Measurements from ENCODE around the gene CACNA1D.

CACNA1D gene

DNA sequence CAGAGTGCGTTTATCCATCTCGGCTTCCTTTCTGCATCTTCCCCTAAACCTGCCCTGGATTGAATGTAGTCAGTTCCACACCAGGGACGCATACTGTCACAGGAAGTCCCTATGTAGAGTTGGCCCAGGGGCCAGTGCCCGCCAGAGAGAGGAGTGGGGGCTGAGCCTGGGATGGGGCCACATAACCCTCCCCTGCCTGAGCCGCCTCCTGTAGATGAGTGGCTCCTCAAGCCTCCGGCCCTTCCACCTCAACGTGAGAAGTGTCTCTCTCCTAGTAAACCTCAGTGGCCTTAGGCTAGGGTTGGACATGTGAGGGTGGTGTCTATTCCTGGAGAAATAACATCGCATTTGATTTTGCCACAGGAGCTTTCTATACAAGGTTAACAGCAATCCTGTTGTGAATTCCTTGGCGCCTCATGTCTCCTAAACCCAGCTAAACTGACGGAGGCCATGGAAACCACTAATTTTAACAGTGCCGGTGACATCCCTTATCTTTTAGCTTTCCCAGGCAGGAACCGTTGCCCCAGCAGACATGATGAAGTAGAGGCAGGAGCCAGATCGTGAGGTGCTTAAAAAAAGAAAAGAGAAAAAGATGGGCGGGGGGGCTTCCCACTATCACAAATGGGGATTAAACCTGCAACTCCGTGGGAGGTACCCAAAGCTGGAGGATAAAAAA is 180.7 kb downstream of the CACNA1D start:
- Histone ChIP-seq H3K4me3 (ENCODE audit: low read length) (no peak overlapping the region), H3K9ac (ENCODE audit: low read length) (no peak overlapping the region), H3K9me3 (ENCODE audit: control insufficient read depth, low read length) (no peaks in the 10 kb centered on the region), H3K36me3 (ENCODE audit: control insufficient read depth, insufficient read depth, low read length) (no peaks in the 10 kb centered on the region), H3K4me1 (ENCODE audit: control insufficient read depth, insufficient read depth, low read length) (no peaks in the 10 kb centered on the region), H3K27me3 (ENCODE audit: control insufficient read depth, insufficient read depth, low read length) (no peaks in the 10 kb centered on the region)

- Histone ChIP-seq H3K4me1 (ENCODE audit: control insufficient read depth, insufficient read depth, low read length) (no peaks in the 10 kb centered on the region), H3K36me3 (ENCODE audit: control insufficient read depth, insufficient read depth, low read length) (no peaks in the 10 kb centered on the region), H3K4me3 (ENCODE audit: low read length) (no peak overlapping the region), H3K9ac (ENCODE audit: low read length) (no peak overlapping the region), H3K9me3 (ENCODE audit: control insufficient read depth, low read length) (no peaks in the 10 kb centered on the region), H3K27me3 (ENCODE audit: control insufficient read depth, insufficient read depth, low read length) (no peaks in the 10 kb centered on the region)
Measured at GRCh38 chr3:53675942-53676341, 181.5 kb downstream of the CACNA1D start.

DNA sequence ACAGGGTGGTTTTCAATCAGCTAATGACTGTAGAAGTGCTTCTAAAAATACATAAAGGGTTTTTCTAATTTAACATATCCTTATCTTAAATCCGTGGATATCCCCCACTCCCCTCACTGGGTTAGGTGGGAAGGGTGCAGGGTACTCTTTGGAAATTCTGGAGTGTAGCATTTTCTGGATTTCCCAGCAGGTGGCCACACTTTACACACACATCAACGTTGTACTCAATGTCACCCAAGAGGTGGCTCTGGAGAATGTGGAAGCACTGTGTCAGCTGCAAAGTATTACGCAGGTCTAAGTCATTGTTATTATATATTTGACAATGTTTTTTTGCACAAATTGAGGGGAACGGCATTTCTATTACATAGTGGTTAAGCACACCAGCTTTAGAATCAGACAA is 183.0 kb downstream of the CACNA1D start:
- H3K36me3 ChIP-seq (ENCODE audit: control insufficient read depth, insufficient read depth, low read length) = no peaks in the 10 kb centered on the region
- no peaks in the 10 kb centered on the region for H3K4me1 ChIP-seq (ENCODE audit: control insufficient read depth, insufficient read depth, low read length)
- no peak overlapping the region for H3K9ac ChIP-seq (ENCODE audit: low read length)
- no peaks in the 10 kb centered on the region for H3K9me3 ChIP-seq (ENCODE audit: control insufficient read depth, low read length)
- no peak overlapping the region for H3K4me3 ChIP-seq (ENCODE audit: low read length)
- H3K27me3 ChIP-seq (ENCODE audit: control insufficient read depth, insufficient read depth, low read length) = no peaks in the 10 kb centered on the region

DNA sequence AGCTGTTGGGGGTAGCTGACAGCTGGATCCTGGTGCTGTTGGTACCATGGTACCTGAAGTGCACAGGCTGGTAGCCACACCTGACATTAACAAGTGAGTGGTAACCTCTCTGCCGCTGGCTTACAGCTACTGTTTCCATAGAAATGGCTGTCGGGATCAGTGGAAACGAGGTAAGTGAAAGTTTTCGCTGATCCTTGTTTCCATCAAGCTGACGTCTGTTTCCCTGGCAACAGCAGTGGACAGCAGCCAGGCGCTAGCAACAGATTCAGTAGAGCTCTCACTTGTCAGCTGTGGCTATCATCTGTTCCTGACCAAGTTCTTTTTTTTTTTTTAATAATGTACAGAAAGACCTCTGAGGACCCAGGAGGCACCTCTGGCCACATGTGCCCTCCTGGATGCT is 185.6 kb downstream of the CACNA1D start:
- Histone ChIP-seq H3K9me3 (ENCODE audit: control insufficient read depth, low read length) (no peaks in the 10 kb centered on the region), H3K4me1 (ENCODE audit: control insufficient read depth, insufficient read depth, low read length) (no peaks in the 10 kb centered on the region), H3K4me3 (ENCODE audit: low read length) (no peak overlapping the region), H3K36me3 (ENCODE audit: control insufficient read depth, insufficient read depth, low read length) (no peaks in the 10 kb centered on the region), H3K27me3 (ENCODE audit: control insufficient read depth, insufficient read depth, low read length) (no peaks in the 10 kb centered on the region), H3K9ac (ENCODE audit: low read length) (no peak overlapping the region)

DNA sequence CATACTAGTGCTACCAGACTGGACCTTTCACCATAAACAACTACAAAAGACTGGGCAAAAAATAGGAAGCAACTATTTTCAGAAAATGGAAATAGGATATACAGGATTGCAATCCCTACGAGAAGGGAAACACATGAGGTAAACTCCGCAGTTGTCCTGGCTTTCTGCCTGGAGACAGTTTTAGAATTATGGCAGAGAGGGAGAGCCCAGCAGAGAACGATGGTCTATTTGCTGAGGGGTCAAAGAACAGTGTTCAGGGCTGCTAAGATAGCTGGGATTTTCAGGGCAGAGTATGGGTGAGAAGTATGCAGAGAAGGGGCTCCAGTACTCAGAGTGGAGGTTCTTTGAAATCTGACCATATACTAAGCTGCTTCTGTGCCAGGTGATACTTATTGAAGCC is 188.4 kb downstream of the CACNA1D start:
- Histone ChIP-seq H3K36me3 (ENCODE audit: control insufficient read depth, insufficient read depth, low read length) (no peaks in the 10 kb centered on the region), H3K27me3 (ENCODE audit: control insufficient read depth, insufficient read depth, low read length) (no peaks in the 10 kb centered on the region), H3K4me3 (ENCODE audit: low read length) (no peak overlapping the region), H3K4me1 (ENCODE audit: control insufficient read depth, insufficient read depth, low read length) (no peaks in the 10 kb centered on the region), H3K9ac (ENCODE audit: low read length) (no peak overlapping the region), H3K9me3 (ENCODE audit: control insufficient read depth, low read length) (no peaks in the 10 kb centered on the region)

GRCh38 chr3:53688066-53688465 is 193.7 kb downstream of the CACNA1D start:
- H3K36me3 ChIP-seq (ENCODE audit: control insufficient read depth, insufficient read depth, low read length) = no peaks in the 10 kb centered on the region
- no peak overlapping the region for H3K4me3 ChIP-seq (ENCODE audit: low read length)

GRCh38 chr3:53688989-53689388 is 194.6 kb downstream of the CACNA1D start:
- Histone ChIP-seq H3K4me1 (ENCODE audit: control insufficient read depth, insufficient read depth, low read length) (no peaks in the 10 kb centered on the region), H3K4me3 (ENCODE audit: low read length) (no peak overlapping the region), H3K27me3 (ENCODE audit: control insufficient read depth, insufficient read depth, low read length) (no peaks in the 10 kb centered on the region), H3K9ac (ENCODE audit: low read length) (no peak overlapping the region), H3K9me3 (ENCODE audit: control insufficient read depth, low read length) (no peaks in the 10 kb centered on the region), H3K36me3 (ENCODE audit: control insufficient read depth, insufficient read depth, low read length) (no peaks in the 10 kb centered on the region)

More at GRCh38 chr3:53688066-53688465, 193.7 kb downstream of the CACNA1D start:
- Histone ChIP-seq H3K4me1 (ENCODE audit: control insufficient read depth, insufficient read depth, low read length) (no peaks in the 10 kb centered on the region), H3K27me3 (ENCODE audit: control insufficient read depth, insufficient read depth, low read length) (no peaks in the 10 kb centered on the region), H3K9me3 (ENCODE audit: control insufficient read depth, low read length) (no peaks in the 10 kb centered on the region), H3K9ac (ENCODE audit: low read length) (no peak overlapping the region)

DNA sequence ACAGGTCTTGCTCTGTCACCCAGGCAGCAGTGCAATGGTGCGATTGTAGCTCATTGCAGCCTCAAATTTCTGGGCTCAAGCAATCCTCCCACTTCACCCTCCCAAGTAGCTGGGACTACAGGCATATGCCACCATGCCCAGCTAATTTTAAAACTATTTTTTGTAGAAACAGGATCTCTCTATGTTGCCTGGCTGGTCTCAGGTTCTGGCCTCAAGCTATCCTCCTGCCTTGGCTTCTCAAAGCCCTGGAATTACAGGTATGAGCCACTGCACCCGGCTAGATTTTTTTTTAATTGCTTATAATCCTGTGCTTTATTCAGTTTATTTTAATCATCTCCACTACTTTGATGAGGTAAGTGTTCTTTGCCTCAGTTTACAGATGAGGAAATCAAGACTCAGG is 195.3 kb downstream of the CACNA1D start:
- Histone ChIP-seq H3K27me3 (ENCODE audit: control insufficient read depth, insufficient read depth, low read length) (no peaks in the 10 kb centered on the region), H3K4me1 (ENCODE audit: control insufficient read depth, insufficient read depth, low read length) (no peaks in the 10 kb centered on the region), H3K4me3 (ENCODE audit: low read length) (no peak overlapping the region), H3K9ac (ENCODE audit: low read length) (no peak overlapping the region), H3K36me3 (ENCODE audit: control insufficient read depth, insufficient read depth, low read length) (no peaks in the 10 kb centered on the region), H3K9me3 (ENCODE audit: control insufficient read depth, low read length) (no peaks in the 10 kb centered on the region)

- no peak overlapping the region for H3K9ac ChIP-seq (ENCODE audit: low read length)
- H3K4me1 ChIP-seq (ENCODE audit: control insufficient read depth, insufficient read depth, low read length) = no peaks in the 10 kb centered on the region
- H3K9me3 ChIP-seq (ENCODE audit: control insufficient read depth, low read length) = no peaks in the 10 kb centered on the region
- no peaks in the 10 kb centered on the region for H3K36me3 ChIP-seq (ENCODE audit: control insufficient read depth, insufficient read depth, low read length)
- H3K27me3 ChIP-seq (ENCODE audit: control insufficient read depth, insufficient read depth, low read length) = no peaks in the 10 kb centered on the region
- H3K4me3 ChIP-seq (ENCODE audit: low read length) = no peak overlapping the region
Measured at GRCh38 chr3:53690521-53690920, 196.1 kb downstream of the CACNA1D start.

GRCh38 chr3:53691349-53691748 is 196.9 kb downstream of the CACNA1D start:
- H3K27me3 ChIP-seq (ENCODE audit: control insufficient read depth, insufficient read depth, low read length) = no peaks in the 10 kb centered on the region
- H3K4me1 ChIP-seq (ENCODE audit: control insufficient read depth, insufficient read depth, low read length) = no peaks in the 10 kb centered on the region
- H3K36me3 ChIP-seq (ENCODE audit: control insufficient read depth, insufficient read depth, low read length) = no peaks in the 10 kb centered on the region
- no peak overlapping the region for H3K9ac ChIP-seq (ENCODE audit: low read length)
- no peaks in the 10 kb centered on the region for H3K9me3 ChIP-seq (ENCODE audit: control insufficient read depth, low read length)
- no peak overlapping the region for H3K4me3 ChIP-seq (ENCODE audit: low read length)

DNA sequence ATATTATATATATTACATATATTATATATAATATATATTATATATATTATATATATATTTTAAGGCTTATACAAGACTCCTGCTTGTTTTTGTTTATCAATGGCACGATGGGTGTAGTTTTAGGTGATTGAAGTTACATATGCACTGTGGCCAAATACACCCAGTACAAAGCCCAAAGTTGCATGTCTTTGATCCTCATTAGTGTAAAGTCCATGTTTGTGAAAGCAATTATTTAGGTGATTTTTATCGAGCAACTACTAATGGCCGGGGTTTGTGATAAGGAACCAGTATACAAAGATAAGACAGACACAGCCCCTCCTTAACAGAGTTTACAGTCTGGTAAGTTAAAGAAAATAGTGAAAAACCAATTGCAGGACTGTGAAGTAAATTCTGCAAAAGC is 197.5 kb downstream of the CACNA1D start:
- Histone ChIP-seq H3K4me1 (ENCODE audit: control insufficient read depth, insufficient read depth, low read length) (no peaks in the 10 kb centered on the region), H3K4me3 (ENCODE audit: low read length) (no peak overlapping the region), H3K9ac (ENCODE audit: low read length) (no peak overlapping the region), H3K9me3 (ENCODE audit: control insufficient read depth, low read length) (no peaks in the 10 kb centered on the region), H3K36me3 (ENCODE audit: control insufficient read depth, insufficient read depth, low read length) (no peaks in the 10 kb centered on the region), H3K27me3 (ENCODE audit: control insufficient read depth, insufficient read depth, low read length) (no peaks in the 10 kb centered on the region)

GRCh38 chr3:53693451-53693850 is 199.0 kb downstream of the CACNA1D start:
- no peaks in the 10 kb centered on the region for H3K36me3 ChIP-seq (ENCODE audit: control insufficient read depth, insufficient read depth, low read length)

GRCh38 chr3:53694046-53694445 is 199.6 kb downstream of the CACNA1D start:
- H3K4me1 ChIP-seq (ENCODE audit: control insufficient read depth, insufficient read depth, low read length) = no peaks in the 10 kb centered on the region
- H3K9me3 ChIP-seq (ENCODE audit: control insufficient read depth, low read length) = no peaks in the 10 kb centered on the region
- no peak overlapping the region for H3K9ac ChIP-seq (ENCODE audit: low read length)
- no peaks in the 10 kb centered on the region for H3K27me3 ChIP-seq (ENCODE audit: control insufficient read depth, insufficient read depth, low read length)
- no peak overlapping the region for H3K4me3 ChIP-seq (ENCODE audit: low read length)
- no peaks in the 10 kb centered on the region for H3K36me3 ChIP-seq (ENCODE audit: control insufficient read depth, insufficient read depth, low read length)

More at GRCh38 chr3:53693451-53693850, 199.0 kb downstream of the CACNA1D start:
- Histone ChIP-seq H3K4me1 (ENCODE audit: control insufficient read depth, insufficient read depth, low read length) (no peaks in the 10 kb centered on the region), H3K9ac (ENCODE audit: low read length) (no peak overlapping the region), H3K27me3 (ENCODE audit: control insufficient read depth, insufficient read depth, low read length) (no peaks in the 10 kb centered on the region), H3K4me3 (ENCODE audit: low read length) (no peak overlapping the region), H3K9me3 (ENCODE audit: control insufficient read depth, low read length) (no peaks in the 10 kb centered on the region)
